ENCODE measurements around the gene TMC4.
A peak's percentile ranks its signal among the peaks of the same experiment; 100 is the strongest.
"Not testable (repeated sequence)": the region's sequence is repeated elsewhere in the genome, so short reads cannot be mapped to it uniquely, and the experiment has no call there.

Gene TMC4

GRCh38 chr19:54178581-54179261, 5.8 kb upstream of the TMC4 start:
- peak; percentile 61 for DNase-seq

- no peak for DNase-seq
These were observed 1.2 kb upstream of the TMC4 start for GRCh38 chr19:54173951-54174834.

DNA sequence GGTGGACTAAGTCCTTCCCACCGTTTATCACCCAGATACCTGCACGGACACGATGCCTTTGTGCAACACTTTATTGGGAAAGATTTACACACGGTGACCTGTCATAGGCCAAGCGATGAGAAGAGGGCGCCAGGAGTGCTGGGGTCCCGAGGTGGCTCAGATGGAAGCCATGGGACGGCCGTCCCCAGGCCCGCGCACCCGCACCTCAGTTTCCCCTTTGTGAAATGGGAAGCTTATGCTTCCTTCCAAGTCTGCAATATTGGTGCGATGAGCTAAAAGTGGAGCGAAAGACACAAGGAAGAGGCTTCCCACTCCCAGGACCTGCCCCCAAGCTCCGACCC, 369 bp upstream of the TMC4 start:
- DNase-seq = no peak

GRCh38 chr19:54171736-54172431, 1.1 kb downstream of the TMC4 start:
- DNase-seq = not testable (repeated sequence)

- no peak for DNase-seq
These were observed 3.7 kb downstream of the TMC4 start for GRCh38 chr19:54169149-54169740.

GRCh38 chr19:54168174-54168917, 4.6 kb downstream of the TMC4 start:
- DNase-seq = peak; percentile 63

- no peak for DNase-seq
These were observed 7.7 kb downstream of the TMC4 start for GRCh38 chr19:54165222-54165621.

- DNase-seq = no peak
These were observed 8.4 kb downstream of the TMC4 start for GRCh38 chr19:54164369-54165068.

GRCh38 chr19:54162884-54163283, 10.1 kb downstream of the TMC4 start:
- no peak for DNase-seq

DNA sequence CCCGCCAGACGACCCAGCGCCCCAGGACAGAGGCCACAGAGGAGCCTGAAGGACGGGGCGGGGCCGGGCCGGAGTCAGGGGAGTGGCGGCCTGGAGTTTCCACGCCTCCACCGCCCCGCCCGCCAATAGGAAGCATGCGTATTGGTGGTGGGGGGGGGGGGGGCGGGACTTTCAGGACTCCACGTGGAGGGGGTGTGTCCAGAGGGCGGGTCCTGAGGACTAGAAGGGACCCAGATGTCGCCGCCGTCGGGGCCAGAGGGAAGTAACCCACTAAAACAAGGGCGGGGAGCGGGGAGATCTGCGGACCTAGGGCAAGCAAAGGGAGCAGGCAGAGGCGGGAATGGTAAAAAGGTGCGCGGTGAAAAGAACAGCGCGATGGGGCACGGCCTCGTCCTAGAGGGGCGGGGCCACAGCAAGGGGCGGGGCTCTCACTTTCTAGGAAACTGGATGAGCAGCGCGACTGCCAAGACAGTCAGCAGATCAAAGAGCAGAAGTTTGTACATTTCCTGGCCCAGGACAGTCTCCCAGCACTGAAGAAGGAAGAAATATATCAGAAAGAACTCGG, 10.6 kb downstream of the TMC4 start:
- DNase-seq = no peak

- DNase-seq = no peak
These were observed 12.1 kb downstream of the TMC4 start for GRCh38 chr19:54160854-54161253.

- peak; percentile 63 for DNase-seq
These were observed 12.7 kb downstream of the TMC4 start for GRCh38 chr19:54160182-54160811.

DNA sequence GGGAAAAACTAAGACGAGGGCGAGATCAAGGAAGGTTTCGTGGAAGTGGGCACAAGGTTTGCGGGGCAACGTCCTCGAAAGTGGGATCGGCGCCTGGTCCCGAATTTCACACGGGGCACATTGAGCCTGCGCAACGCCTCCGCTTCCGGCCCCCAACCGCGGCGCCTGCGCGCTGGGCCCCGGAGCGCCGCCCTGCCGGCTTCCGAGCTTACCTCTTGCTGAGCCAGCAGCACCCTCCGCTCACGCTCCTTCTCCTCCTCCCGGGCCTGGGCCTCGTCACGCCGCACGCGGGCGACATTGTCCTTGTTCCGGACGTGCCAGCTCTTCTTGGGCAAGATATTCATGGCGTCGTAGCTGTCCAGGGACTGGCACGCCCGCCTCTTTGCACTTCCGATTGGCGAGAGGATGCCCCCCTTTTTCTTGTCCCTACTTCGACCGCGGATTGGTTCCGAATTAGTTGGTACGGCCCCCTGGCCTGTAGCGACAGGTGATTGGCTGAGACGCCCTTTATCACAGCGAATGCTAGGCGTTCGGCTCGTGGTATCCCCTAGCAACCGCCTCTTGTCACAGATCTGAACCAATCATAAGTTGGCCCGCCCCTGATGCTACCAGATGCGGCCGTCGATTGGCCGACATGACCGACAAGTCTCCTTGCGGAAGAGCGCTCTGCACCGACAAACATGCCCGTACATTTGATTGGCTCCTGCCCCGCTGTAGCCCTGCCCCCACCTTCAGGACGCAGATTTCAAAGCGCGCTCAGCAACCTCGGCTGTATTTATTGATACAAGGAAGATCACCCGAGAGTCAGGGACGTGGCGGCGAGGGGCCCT, 13.4 kb downstream of the TMC4 start, which contains the start of gene LENG1:
TSS of gene LENG1 (minus strand) at position 370 of the 830 bp plus-strand sequence. CDS start at position 344, 26 bp downstream.
- peak; percentile 100 for DNase-seq

DNA sequence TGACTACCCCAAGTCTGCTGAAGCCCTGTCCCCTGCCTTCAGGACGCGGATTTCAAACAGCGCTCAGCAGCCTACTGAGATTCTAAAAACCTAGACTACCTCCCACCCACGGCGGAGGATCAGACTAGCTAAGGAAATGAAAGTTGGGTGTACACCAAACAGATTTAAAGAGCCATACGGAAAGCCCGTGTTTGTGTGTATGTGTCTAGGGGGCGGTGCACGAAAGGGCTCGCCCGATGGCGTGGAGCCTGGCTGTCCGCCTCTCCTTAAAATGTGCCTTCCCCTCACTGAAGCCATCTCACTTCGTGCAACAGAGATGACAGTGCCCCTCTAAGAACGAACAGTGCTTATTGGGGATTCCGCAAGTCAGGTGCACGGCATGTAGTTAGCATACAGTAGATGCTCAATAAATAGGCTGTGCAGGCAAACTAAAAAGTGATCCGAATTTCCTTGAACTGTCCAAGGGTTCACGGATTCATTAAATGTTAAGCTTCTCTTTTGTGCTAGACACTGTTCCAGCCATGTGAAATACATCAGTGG, 14.1 kb downstream of the TMC4 start:
- no peak for DNase-seq

GRCh38 chr19:54156953-54157352, 16.0 kb downstream of the TMC4 start:
- no peak for DNase-seq

GRCh38 chr19:54156490-54156889, 16.5 kb downstream of the TMC4 start:
- no peak for DNase-seq

DNA sequence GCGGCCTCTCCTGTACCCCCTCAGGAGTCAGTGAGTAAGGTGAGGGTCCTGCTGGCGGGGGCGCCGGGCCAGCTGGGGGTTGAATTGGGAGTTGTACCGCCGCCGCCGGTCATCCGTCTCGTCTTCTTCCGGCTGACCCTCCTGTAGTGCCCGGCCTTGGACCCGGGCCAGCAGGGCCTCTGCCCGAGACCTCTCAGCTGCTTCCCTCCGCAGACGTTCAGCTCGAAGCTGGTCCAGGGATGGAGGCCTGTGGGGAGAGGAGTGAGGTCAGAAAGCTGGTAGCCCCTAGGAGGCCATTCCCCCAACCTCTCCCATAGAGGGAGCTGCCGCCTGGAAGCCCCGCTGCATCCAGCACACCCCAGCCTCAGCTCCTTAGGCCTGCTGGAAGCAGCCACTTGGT, 17.3 kb downstream of the TMC4 start:
- no peak for DNase-seq

DNA sequence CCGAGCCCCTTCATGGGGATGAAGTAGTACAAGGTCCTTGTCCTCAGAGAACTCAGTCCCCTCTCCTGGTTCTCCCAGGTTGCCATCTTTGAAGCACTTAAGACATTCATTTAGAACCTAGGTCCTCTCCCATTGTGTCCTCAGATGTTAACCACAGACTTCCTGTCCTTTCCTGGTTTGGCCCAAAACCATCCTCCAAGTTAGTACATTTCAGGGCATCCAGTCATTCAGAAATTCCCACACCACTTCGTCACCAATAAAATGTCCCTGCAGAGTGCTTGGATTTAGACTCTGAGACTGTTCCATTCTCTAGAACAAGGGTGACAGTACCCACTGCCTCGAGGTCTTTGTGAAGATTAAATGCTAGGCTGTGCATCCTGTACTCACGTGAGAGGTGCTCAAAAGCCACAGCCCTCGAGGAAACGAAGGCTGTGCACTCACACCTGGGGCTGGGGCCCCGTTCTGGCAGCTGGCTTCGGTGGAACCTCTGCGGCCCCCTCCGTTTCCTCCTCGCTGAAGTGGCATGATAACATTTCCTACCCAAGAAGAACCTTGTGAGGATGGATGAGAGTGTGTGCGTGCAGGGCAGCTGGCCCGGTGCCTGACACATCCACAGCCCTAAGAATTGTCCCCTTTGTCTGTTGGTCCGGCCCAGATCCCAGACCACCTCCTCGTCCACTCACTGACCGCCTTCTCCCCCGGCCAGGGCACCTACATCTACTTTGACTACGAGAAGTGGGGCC, 18.2 kb downstream of the TMC4 start:
- no peak for DNase-seq

- no peak for DNase-seq
These were observed 19.1 kb downstream of the TMC4 start for GRCh38 chr19:54153731-54154326.

Data from NCI-H2171 treated with DMSO at 0.1 percent for 48 hours (cell line).